HG03575 (cell line): Measurements from ENCODE around the gene ZNF524.

Source experiments
- ATAC-seq: cut with Tn5 transposase; IDR thresholded peaks from one replicate; pipeline ENCODE4 v1.9.1; 2021; ENCODE audit not compliant: unreplicated experiment, insufficient number of reproducible peaks, low FRiP score; ENCODE audit errors: extremely low read depth

Gene ZNF524

DNA sequence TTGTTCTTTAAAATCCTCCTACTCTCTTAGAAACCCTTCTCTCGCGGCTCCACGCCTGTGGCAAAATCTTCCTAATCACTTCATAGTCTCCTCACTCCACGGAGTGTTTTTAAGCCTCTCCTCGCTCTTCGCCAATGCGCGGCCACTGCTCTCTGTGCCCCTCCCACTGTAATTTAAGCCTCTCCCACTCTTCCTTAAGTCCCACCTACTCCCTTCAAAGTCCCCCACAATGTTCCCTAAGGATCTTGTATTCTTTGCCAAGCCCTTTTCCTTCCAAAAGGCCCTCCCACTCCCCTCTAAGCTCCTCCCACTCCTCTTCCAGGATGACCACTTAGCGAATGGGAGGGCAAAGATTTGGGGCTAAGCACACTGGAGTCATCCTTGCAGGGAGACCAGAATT lies 2.1 kb upstream of the ZNF524 start:
- no peak for ATAC-seq

DNA sequence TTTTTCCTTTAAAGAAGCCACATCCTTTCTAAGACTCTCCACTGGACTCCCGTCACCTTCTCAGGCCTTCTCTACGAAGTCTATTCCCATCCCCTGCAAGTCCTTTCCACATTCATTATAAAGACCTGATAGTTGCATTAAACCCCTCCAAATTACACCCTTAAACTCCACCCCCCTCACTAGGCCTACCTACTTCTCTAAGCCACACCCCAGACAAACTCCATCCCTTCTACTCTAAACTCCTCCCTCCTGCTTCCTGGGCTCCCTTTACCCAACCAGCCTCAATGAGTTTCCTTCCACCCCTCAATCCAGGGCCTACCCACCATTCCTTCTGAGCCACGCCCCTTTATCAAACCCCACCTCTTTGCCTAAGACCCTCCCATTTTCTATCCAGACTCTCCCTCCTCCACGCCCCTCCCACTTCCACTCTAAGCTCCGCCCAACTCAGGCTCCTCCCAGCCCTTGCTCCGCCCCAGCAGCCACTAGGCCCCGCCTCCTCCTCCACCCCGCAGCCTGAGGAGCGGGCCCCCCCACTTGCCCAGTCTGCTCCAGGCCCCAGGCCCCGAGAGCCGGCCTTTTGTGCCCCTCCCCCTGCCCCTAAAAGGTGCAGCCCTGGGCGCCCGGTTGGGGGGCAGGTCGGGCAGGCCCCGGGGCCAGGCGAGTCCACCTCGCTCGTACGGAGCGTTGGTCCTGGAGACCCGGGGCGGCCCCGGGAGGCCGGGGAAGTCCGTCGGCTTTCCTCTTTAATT lies 1.2 kb upstream of the ZNF524 start:
- no peak for ATAC-seq

DNA sequence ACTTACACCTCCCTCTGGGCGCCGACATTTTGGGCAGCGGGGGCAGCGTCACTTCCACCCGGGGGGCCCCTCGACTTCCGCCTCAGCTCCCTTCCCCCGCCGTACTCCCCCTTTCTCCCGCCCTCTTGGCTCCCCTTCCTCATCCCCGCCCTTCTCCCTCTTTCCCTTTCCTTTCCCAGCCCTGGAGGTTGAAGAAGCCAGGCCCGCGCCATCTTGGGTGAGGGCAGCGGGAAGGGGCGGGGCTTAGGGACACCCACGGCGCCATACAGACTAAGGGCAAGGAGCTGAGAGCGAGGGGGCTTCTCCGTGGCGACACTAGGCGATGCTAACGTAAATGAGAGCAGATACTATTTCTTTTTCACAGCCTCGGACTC lies 633 bp upstream of the ZNF524 start, which contains the start of gene FIZ1:
Gene FIZ1, minus strand, starts transcription at position 50 of the 374 bp plus-strand sequence. CDS start 1,652 bp downstream, outside the sequence.
- no peak for ATAC-seq

DNA sequence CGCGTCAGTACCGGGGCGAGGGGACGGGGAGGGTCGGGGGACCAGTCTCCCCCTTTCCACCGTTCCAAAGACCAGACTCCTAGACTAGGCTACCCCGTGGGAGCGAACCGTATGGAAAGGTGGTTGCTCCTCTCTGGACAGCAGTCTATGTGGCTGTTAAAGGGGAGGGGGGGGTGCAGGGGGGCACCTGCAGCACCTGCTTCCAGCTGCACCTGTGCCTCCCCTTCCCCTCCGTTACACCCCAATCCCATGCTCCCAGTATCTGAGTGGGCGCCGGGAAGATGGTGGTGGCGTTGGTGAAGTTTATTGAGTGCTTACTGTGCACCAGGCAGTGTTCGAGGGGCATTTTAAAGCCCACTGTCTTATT lies 557 bp downstream of the ZNF524 start:
- ATAC-seq: no peak

DNA sequence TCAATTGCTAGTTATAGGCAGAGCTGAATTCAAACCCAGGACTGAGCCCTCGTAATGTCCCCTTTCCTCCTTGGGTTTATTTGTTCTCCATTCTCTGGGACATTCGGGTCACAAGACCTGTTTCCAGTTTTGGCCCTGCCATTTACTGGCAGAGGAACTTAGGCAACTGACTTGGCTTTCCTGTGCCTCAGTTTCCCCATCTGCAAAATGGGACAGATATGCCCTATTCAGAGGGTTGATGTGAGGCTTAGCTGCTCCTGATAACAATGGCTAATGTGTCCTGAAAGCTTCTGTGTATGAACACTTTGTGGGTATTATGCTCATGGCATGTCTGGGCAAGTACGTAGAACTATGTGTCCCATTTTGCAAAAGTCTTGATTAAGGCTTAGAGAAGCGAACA lies 996 bp downstream of the ZNF524 start:
- no peak for ATAC-seq

DNA sequence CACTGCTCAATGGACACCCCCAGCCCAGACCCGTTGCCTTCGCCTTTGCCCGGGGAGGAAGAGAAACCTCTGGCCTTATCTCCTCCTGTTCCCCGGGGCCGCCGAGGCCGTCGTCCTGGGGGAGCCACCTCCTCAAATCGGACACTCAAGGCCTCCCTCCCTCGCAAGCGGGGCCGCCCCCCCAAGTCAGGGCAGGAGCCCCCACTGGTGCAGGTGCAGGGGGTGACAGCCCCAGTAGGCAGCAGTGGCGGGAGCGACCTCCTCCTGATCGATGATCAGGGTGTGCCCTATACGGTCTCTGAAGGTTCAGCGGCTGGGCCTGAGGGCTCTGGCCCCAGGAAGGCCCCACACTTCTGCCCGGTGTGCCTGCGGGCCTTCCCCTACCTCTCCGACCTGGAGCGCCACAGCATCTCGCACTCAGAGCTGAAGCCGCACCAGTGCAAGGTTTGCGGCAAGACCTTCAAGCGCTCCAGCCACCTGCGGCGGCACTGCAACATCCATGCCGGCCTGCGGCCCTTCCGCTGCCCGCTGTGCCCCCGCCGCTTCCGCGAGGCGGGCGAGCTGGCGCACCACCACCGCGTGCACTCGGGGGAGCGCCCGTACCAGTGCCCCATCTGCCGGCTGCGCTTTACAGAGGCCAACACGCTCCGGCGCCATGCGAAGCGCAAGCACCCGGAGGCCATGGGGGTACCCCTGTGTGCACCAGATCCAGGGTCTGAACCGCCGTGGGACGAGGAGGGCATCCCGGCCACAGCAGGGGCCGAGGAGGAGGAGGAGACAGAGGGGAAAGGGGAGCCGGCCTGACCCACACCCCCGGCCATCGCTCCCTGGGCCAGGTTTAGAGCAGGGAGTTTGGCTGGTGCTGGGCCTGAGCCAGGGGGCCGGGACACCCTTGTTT lies 2.3 kb downstream of the ZNF524 start:
- no peak for ATAC-seq

DNA sequence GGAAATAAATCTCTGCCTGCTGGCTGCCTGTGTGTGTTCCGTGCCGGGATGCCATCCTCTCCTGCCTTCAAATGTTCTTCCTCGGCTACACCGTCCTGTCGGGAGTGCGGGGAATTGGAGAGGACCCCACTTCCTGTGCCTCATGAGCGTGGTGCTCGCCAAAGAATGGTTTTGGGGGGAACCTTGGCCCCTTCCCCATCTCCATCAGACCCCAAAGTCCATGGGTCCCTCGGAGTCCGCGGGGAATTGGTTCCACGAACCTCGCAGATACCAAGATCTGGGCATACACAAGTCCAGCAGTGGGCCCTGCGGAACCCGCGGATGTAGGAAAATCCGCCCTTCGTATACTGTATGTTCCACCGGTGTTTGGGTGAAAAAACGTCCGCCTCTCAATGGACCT lies 3.0 kb downstream of the ZNF524 start:
- no peak for ATAC-seq

DNA sequence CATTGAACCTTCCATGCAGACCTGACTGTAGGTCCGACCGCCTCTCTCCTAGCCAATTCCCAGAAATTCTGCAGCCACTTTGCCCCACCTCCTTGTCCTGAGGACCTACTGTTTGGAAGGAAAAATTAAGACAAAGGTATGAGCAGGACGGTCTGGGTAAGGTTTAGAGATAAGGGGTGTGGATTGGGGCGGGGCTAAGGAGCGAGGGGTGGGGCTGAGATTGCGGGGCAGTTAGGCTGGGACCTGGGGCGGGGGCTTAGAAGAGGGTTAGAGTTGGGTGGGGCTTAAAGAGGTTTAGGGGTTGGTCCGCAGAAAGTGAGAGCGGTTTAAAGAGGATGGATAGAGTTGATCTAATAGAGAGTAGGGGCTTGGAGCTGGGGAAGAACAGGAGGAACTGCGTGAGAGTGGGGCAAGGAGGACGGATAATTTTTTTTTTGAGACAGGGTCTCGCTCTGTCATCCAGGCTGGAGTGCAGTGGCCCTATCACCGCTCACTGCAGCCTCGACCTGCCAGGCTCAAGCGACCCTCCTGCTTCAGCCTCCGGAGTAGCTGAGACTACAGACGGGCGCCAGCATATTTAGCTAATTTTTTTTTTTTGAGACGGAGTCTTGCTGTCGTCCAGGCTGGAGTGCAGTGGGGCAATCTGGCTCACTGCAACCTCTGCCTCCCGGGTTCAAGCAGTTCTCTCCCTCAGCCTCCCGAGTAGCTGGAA lies 3.6 kb downstream of the ZNF524 start:
- ATAC-seq: no peak

DNA sequence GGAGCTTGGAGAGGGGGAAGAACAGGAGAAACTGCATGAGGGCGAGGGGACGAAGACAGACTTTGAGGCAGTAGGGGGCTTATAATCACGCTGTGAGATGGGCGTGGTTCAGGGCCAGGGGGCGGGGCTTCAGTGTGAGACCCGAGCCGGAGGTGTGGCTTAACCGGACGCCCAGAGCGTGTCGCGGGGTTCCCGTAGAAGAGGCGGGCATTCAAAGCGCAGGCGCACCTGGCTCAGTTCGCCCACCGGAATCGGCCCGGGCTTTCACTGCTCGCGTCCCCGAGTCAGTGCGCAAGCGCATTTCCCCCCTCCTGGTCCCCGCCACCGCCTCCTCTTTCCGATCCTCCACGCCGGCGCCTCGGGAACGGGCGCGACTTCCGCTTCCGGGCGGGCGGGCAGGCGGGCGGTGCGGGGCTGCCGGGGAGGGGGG lies 5.1 kb downstream of the ZNF524 start:
- no peak for ATAC-seq

DNA sequence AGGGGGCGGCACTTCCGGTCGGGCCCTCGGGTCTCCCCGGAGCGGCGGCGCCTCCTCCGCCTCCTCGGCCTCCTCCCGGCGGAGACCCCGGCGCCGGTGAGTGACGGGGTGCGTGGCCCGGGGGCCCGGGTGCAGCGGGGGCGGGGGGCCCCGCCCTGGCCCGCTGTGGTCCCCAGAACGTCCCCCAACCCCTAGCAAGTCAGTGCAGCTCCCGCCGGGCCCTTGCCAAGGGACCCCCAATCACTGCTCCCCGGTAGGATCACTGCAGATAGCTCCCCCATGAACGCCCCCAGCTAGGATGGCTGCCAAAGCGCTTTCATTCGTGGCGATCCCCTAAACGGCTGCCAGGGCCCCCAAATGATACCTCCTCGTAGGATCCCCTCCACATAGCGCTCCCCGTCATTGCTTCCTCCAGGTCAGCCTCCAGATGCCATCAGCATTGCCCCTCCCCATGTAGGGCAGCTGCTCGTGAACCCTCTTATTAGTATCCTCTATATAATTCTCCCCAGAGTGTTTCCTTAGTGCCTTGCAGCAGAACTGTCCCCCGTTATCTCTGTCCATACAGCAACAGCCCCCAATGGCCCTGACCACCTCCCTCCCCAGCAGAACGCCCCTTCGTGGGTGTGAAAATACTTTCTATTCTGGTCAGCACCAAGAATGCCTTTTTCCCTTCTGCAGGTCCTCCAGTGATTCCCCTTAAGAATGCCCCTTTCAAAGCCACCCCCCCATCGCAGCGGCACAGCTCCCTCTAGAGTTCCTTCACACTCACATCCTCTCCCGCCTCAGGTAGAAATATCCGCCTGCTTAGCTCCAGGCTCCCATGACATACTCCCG lies 5.8 kb downstream of the ZNF524 start, which contains the start of gene ZNF865:
Gene ZNF865, plus strand, starts transcription at position 11 of the 834 bp plus-strand sequence. CDS start 7,972 bp downstream, outside the sequence.
- ATAC-seq: no peak

DNA sequence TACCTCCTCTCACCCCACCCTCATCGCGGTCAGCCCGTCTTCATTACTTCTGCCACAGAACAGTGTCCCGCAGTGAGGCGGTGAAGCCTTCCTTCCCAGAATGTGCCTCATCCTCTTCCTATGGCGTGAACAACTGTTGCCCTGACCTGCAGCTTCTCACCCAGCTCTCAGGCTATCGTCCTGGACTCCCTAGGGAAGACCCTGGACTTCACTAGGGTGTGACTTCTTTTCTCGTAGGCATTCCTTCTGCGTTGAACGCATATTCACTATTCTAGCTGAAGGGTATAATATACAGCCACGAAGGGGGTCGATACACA lies 6.3 kb downstream of the ZNF524 start:
- no peak for ATAC-seq

DNA sequence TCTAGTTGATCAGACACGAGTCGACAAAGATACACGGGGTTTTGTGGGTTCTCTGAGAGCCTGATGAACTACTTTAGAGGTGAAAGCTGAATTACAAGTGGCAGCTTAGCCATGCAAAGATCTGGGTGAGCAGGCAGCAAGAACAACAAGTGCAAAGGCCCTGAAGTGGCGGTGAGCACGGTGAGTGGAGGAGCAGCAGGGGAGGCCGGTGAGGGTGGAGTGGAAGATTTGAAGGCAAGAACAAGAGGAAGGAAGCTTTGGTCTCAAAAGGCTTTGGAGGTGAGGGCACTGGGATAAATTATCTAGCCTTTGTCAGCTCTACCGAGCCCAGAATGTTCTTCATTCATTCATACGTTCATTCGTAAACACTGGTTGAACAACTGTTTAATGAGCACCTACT lies 6.7 kb downstream of the ZNF524 start:
- no peak for ATAC-seq

DNA sequence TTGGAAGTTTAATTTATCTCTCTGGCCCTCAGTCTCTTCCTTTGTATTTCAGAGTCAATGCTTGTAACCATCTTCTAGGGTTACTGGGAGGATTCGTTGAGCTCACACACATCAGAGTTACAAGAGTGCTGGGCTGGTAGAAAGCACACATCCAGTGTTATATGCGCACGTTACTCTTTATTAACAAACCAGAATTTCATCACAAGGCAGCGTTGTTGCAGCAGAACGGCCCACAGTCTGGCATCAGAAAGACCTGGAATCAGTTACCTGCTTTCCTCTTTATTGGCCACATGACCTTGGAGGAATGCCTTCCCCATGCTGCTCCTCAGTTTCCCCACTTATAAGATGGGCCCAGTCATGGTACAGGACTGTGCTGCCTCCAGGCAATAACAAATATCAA lies 9.2 kb downstream of the ZNF524 start:
- ATAC-seq: no peak

DNA sequence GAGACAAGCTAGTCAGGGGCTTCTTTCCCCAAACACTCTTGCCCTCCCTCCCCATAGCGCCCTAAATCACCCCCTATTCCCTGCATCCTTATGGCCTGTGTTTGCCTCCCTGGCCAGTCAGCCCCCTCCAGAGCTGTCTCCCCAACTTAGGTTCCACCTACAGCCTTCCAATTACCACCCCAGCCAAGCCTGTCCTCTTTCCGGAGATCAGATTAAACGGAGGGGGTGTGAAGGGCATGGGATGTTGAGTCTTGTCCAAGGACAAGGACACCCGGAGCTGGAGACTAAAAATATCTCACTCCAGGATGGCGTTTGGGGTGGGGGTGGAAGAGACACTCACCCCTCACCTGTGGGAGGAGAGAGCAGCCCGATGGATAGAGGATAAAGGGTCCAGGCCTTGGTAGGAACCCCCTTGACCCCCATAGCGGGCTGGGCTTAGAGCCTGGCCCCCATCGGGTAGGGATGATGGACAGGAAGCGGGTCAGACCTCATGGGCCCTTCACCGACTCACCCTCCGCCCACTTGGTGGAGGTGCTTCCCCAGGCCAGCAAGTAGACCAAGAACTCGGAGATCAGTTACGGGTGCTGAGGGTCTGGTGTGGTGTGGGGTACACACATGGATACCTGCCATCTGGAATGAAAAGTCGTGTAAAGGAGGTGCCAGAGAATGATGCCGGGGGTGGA lies 11.4 kb downstream of the ZNF524 start:
- no peak for ATAC-seq

DNA sequence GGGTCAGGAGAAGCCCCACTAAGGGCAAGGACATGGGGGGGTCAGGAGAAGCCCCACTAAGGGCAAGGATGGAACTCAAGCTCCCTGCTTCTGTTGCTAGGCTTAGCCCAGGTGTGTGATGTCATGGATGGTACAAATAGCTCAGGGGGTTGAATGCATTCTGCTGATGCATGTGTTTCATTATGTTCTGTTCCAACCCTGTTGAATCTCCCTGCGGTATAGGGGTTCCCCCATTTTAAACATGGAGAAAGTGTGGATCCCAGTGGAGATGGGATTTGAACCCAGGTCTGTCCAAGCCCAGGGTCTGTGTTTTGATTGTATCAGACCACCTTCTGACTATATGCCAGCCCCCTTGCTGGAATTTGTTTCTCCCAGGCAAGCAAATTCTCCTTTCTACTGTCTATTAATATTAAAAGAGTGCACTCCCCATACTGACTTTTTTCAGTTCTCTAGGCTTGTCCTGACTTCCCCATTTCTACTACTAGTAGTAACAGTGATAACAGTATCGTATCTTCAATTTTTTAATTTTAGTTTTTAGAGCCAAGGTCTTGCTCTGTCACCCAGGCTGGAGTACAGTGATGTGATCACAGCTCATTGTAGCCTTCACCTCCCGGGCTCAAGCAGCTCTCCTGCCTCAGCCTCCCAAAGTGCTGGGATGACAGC lies 12.0 kb downstream of the ZNF524 start:
- no peak for ATAC-seq

DNA sequence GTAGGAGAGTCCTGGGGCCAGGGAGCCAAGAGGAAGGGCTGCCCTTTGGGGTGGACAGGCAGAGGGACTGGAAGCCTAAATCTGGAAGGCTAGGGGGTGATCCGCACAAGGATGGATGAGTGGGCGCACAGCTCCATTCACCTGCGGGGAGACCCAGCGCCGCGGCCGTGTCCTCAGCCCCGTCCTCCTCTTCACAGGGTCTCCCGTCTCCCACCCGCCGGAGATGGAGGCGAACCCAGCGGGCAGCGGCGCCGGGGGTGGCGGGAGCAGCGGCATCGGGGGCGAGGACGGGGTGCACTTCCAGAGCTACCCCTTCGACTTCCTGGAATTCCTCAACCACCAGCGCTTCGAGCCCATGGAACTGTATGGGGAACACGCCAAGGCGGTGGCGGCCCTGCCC lies 13.3 kb downstream of the ZNF524 start:
- ATAC-seq: no peak

DNA sequence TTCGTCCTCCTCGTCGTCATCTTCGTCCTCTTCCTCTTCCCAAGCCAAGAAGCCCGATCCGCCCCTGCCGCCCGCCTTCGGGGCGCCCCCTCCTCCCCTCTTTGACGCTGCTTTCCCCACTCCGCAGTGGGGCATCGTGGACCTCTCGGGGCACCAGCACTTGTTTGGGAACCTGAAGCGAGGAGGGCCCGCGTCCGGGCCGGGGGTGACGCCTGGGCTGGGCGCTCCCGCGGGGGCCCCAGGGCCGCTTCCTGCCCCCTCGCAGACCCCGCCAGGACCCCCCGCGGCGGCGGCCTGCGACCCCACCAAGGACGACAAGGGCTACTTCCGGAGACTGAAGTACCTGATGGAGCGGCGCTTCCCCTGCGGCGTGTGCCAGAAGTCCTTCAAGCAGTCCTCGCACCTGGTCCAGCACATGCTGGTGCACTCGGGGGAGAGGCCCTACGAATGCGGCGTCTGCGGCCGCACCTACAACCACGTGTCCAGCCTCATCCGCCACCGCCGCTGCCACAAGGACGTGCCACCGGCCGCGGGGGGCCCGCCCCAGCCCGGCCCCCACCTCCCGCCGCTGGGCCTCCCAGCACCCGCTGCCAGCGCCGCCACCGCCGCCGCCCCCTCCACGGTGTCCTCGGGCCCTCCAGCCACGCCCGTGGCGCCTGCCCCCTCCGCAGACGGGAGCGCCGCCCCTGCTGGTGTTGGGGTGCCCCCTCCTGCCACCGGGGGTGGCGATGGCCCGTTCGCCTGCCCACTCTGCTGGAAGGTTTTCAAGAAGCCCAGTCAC lies 14.0 kb downstream of the ZNF524 start:
- ATAC-seq: no peak
